GM19239 (cell line): ENCODE measurements around the gene DTWD2.
"Not testable (repeated sequence)": the region's sequence is repeated elsewhere in the genome, so short reads cannot be mapped to it uniquely, and the experiment has no call there.

Experiments
- DNase-seq: peaks from one replicate; pipeline ENCODE4 v3.0.0; 2011; ENCODE audit warnings: low spot score; ENCODE audit not compliant: insufficient read length
- FAIRE-seq: peaks from 2 replicates; lab custom pipeline; 2011; peaks lifted over from hg19 to GRCh38; lab: Jason Lieb, UNC

DTWD2 gene

GRCh38 chr5:118956727-118957126, 31.6 kb downstream of the DTWD2 start:
- DNase-seq = no peak
- FAIRE-seq = no peak

GRCh38 chr5:118953652-118954005, 34.7 kb downstream of the DTWD2 start:
- FAIRE-seq (no peak), DNase-seq (no peak)

- FAIRE-seq (no peak), DNase-seq (no peak)
These were observed 35.2 kb downstream of the DTWD2 start for GRCh38 chr5:118952992-118953651.

- DNase-seq, FAIRE-seq: not testable (repeated sequence)
These were observed 36.0 kb downstream of the DTWD2 start for GRCh38 chr5:118952306-118952705.

- DNase-seq, FAIRE-seq: not testable (repeated sequence)
These were observed 38.0 kb downstream of the DTWD2 start for GRCh38 chr5:118950354-118950753.

- FAIRE-seq (no peak), DNase-seq (no peak)
These were observed 42.1 kb downstream of the DTWD2 start for GRCh38 chr5:118946138-118946800.

GRCh38 chr5:118937393-118938061, 50.8 kb downstream of the DTWD2 start:
- DNase-seq (no peak), FAIRE-seq (no peak)

- no peak for DNase-seq
- no peak for FAIRE-seq
These were observed 54.6 kb downstream of the DTWD2 start for GRCh38 chr5:118933703-118934102.

- no peak for DNase-seq
- no peak for FAIRE-seq
These were observed 56.8 kb downstream of the DTWD2 start for GRCh38 chr5:118931564-118931963.

- DNase-seq (no peak), FAIRE-seq (no peak)
These were observed 64.3 kb downstream of the DTWD2 start for GRCh38 chr5:118924006-118924389.

GRCh38 chr5:118923295-118924005, 64.9 kb downstream of the DTWD2 start:
- no peak for DNase-seq
- no peak for FAIRE-seq

GRCh38 chr5:118921866-118922265, 66.5 kb downstream of the DTWD2 start:
- DNase-seq (no peak), FAIRE-seq (no peak)

GRCh38 chr5:118919016-118919415, 69.3 kb downstream of the DTWD2 start:
- FAIRE-seq (no peak), DNase-seq (no peak)

- FAIRE-seq = no peak
- DNase-seq = no peak
These were observed 70.1 kb downstream of the DTWD2 start for GRCh38 chr5:118918232-118918631.

GRCh38 chr5:118907536-118907935, 80.8 kb downstream of the DTWD2 start:
- DNase-seq, FAIRE-seq: not testable (repeated sequence)

- DNase-seq = no peak
- FAIRE-seq = no peak
These were observed 81.4 kb downstream of the DTWD2 start for GRCh38 chr5:118906947-118907346.

- DNase-seq (no peak), FAIRE-seq (no peak)
These were observed 83.2 kb downstream of the DTWD2 start for GRCh38 chr5:118905196-118905595.

- no peak for FAIRE-seq
These were observed 85.5 kb downstream of the DTWD2 start for GRCh38 chr5:118902656-118903438.

GRCh38 chr5:118894709-118895108, 93.6 kb downstream of the DTWD2 start:
- DNase-seq = no peak

More at GRCh38 chr5:118902656-118903438, 85.5 kb downstream of the DTWD2 start:
- DNase-seq = no peak

GRCh38 chr5:118891252-118891651, 97.1 kb downstream of the DTWD2 start:
- DNase-seq (no peak), FAIRE-seq (no peak)

More at GRCh38 chr5:118894709-118895108, 93.6 kb downstream of the DTWD2 start:
- no peak for FAIRE-seq
